ENCODE measurements around the gene CDH24.

GRCh38 chr14:23069413-23069806, 12.1 kb upstream of the CDH24 start:
- TF ChIP-seq CTCF (IDR thresholded peaks at IDR 0.05; ENCODE audit: low read length) (no peak), EZH2phosphoT487 (IDR thresholded peaks at IDR 0.05; ENCODE audit: low read length) (no peak), EZH2 (optimal IDR thresholded peaks at IDR 0.05; ENCODE audit: low read depth, low read length) (no peak)
